Bronchial epithelial cell (primary cell): ENCODE measurements around the gene SLC7A9. TPM values are rescaled to one million over a fixed set of nuclear protein-coding genes. Genes with fewer than 3 reads are reported as not detected.
"Not testable (repeated sequence)": the region's sequence is repeated elsewhere in the genome, so short reads cannot be mapped to it uniquely, and the experiment has no call there.

Experiments
- DNase-seq: peaks from one replicate; pipeline ENCODE4 v3.0.0-alpha.2; 2010; ENCODE audit warnings: low read depth
- FAIRE-seq: peaks from 2 replicates; lab custom pipeline; 2011; peaks lifted over from hg19 to GRCh38; lab: Jason Lieb, UNC
- H3K27me3 ChIP-seq: 2 replicates; pipeline ENCODE4 v1.5.1; 2011; ENCODE audit warnings: low read length; ENCODE audit not compliant: control insufficient read depth, insufficient read depth
- H3K36me3 ChIP-seq: 2 replicates; pipeline ENCODE4 v1.5.1; 2011; ENCODE audit warnings: low read length; ENCODE audit not compliant: control insufficient read depth, insufficient read depth
- H3K4me3 ChIP-seq: 2 replicates; pipeline ENCODE4 v1.5.1; 2011; ENCODE audit warnings: mild to moderate bottlenecking, low read depth, low read length, control low read depth
- total RNA-seq: library from RNA; depleted of rRNA; stranded (reverse); fragments of >200 nt; gene quantifications from 2 replicates; pipeline ENCODE4 v1.2.1, GENCODE V29; 2014
- TF ChIP-seq, protein P1 (sequence below): IDR thresholded peaks from 2 replicates; pipeline ENCODE4 v1.5.1; 2011; ENCODE audit warnings: mild to moderate bottlenecking, moderate library complexity, low read length, control low read depth, inconsistent platforms; ENCODE audit not compliant: insufficient read depth, severe bottlenecking

Gene SLC7A9
- total RNA-seq, 1 donor from 2014 or later: under 0.01 TPM

- TF ChIP-seq, protein P1, sequence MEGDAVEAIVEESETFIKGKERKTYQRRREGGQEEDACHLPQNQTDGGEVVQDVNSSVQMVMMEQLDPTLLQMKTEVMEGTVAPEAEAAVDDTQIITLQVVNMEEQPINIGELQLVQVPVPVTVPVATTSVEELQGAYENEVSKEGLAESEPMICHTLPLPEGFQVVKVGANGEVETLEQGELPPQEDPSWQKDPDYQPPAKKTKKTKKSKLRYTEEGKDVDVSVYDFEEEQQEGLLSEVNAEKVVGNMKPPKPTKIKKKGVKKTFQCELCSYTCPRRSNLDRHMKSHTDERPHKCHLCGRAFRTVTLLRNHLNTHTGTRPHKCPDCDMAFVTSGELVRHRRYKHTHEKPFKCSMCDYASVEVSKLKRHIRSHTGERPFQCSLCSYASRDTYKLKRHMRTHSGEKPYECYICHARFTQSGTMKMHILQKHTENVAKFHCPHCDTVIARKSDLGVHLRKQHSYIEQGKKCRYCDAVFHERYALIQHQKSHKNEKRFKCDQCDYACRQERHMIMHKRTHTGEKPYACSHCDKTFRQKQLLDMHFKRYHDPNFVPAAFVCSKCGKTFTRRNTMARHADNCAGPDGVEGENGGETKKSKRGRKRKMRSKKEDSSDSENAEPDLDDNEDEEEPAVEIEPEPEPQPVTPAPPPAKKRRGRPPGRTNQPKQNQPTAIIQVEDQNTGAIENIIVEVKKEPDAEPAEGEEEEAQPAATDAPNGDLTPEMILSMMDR: no peak
- Histone ChIP-seq H3K27me3 (no peaks in the 10 kb centered on the region), H3K36me3 (no peaks in the 10 kb centered on the region), H3K4me3 (no peak overlapping the region)
- FAIRE-seq (no peak), DNase-seq (no peak)
Measured at GRCh38 chr19:32870981-32871451, 1.4 kb upstream of the SLC7A9 start.

GRCh38 chr19:32869966-32870573 lies 503 bp upstream of the SLC7A9 start:
- Histone ChIP-seq H3K27me3 (no peaks in the 10 kb centered on the region), H3K4me3 (no peak overlapping the region), H3K36me3 (no peaks in the 10 kb centered on the region)
- TF ChIP-seq, protein P1: no peak
- FAIRE-seq: no peak
- no peak for DNase-seq

DNA sequence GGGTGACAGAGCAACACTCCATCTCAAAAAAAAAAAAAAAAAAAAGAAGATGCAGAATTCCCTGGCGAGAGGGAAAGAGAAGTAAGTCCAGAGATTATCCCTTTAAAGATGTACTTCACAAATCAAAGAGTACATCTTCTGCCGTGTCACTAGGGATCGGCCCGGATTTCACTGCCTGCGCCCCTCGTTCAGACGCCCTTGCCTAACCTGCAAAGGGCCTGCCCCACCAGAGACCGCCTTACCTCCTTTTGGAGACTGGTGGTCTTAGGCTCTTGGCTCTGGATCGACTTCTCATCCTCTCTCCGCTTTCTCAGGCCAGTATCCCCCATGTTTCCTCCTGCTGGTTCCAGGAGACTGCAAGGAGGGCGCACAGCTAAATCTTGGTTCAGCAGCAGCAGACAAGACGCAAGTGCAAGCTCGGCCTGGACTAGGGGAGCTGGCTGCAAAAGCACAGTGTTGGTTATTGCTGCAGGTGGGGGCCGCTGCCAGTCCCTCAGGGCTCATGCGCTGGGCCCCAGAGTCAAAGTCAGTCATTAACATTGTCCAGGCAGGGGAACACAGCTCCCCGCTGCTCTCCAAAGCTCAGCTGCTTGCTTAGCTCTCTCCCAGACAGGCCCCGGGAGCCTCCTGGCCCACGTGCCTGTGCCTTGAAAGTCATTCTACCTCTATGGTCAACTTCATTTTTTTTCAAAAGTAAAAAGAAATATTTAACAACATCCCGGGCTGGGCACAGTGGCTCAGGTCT lies 1.2 kb downstream of the SLC7A9 start:
- no peak for DNase-seq
- no peaks in the 10 kb centered on the region for H3K36me3 ChIP-seq
- H3K4me3 ChIP-seq: no peak overlapping the region
- no peak for FAIRE-seq
- no peaks in the 10 kb centered on the region for H3K27me3 ChIP-seq
- TF ChIP-seq, protein P1: no peak

DNA sequence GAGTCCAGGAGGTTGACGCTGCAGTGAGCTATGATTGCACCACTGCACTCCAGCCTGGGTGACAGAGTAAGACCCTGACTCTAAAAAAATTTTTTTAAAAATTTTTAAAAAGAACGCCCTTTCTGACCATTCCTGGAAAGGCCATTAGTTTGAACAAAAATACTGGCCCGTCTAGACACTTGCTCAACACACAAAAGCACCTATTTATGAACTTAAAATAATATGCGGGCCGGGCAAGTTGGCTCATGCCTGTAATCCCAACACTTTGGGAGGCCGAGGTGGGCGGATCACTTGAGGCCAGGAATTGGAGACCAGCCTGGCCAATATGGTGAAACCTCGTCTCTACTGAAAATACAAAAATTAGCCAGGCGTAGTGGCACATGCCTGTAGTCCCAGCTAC lies 2.1 kb downstream of the SLC7A9 start:
- FAIRE-seq: not testable (repeated sequence)
- peak; percentile 10 for DNase-seq

DNA sequence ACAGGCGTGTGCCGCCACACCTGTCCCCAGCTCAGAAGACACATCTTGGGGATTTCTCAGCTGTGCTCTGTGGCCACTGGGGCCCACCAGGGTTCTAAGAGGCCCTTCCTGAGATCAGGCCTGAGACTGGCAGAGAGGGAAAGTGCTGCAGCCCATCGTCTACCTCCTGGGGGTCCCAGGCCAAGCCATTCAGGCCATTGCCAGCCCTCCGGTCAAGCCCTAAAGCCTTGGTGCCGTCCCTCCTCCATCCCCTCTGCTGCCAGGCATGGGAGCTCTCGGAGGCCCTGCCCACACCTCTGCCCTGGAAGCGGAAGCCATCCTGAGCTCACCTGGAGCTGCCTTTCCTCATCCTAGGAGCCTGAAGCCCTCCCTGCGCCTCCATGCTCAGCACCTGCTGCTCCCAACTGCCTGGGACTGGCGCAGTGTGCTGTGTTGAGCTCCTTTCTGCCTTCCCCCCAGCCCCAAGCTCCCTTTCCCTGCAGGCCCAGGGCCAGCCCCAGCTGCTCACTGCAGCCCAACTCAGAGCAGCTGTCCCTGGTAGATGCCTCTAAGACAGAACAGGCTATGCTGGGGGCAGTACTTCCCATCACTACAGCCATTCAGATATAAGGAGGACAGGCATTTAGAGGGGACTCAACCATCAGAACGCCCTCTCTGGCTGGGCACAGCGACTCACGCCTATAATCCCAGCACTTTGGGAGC lies 2.9 kb downstream of the SLC7A9 start:
- TF ChIP-seq, protein P1: no peak
- DNase-seq: no peak
- H3K4me3 ChIP-seq: no peak overlapping the region
- FAIRE-seq: no peak
- no peaks in the 10 kb centered on the region for H3K36me3 ChIP-seq
- no peaks in the 10 kb centered on the region for H3K27me3 ChIP-seq

More for the DNA sequence above, 2.1 kb downstream of the SLC7A9 start:
- not testable (repeated sequence) for H3K27me3 ChIP-seq, H3K36me3 ChIP-seq, H3K4me3 ChIP-seq

- Histone ChIP-seq H3K4me3 (no peak overlapping the region), H3K36me3 (no peaks in the 10 kb centered on the region), H3K27me3 (no peaks in the 10 kb centered on the region)
- DNase-seq: no peak
- TF ChIP-seq, protein P1: no peak
- no peak for FAIRE-seq
Measured at GRCh38 chr19:32866061-32866460, 3.5 kb downstream of the SLC7A9 start.
